Activated CD4-positive, alpha-beta memory T cell treated with anti-CD3 and anti-CD28 coated beads, Interleukin-2, amount 10 ng/mL, durations not matched to agents 7 days and 5 days (primary cell): ENCODE results near the gene APOE. TPM values are rescaled to one million over a fixed set of nuclear protein-coding genes. Genes with fewer than 3 reads are reported as not detected.
"Not testable (repeated sequence)": the region's sequence is repeated elsewhere in the genome, so short reads cannot be mapped to it uniquely, and the experiment has no call there.

ENCODE experiments used
- CTCF ChIA-PET: fragments of 350-600 bp; sonication (Branson Sonifier 250); formaldehyde crosslinking; loops from one replicate; lab custom pipeline; 2021; ENCODE audit warnings: antibody characterized with exemption, inconsistent platforms; lab: Charles Lee
- POLR2A ChIA-PET: fragments of 350-600 bp; sonication (Branson Sonifier 250); formaldehyde crosslinking; loops from one replicate; lab custom pipeline; 2021; ENCODE audit warnings: antibody characterized with exemption; lab: Charles Lee
- DNase-seq: peaks from one replicate; pipeline ENCODE4 v3.0.0-alpha.2; 2020
- H3K27ac Mint-ChIP-seq: one replicate; pipeline ENCODE4 v1.8.0; 2021; ENCODE audit warnings: mild to moderate bottlenecking, mixed read lengths
- H3K27me3 Mint-ChIP-seq: one replicate; pipeline ENCODE4 v1.8.0; 2021; ENCODE audit warnings: mixed read lengths
- H3K36me3 Mint-ChIP-seq: one replicate; pipeline ENCODE4 v1.8.0; 2021; ENCODE audit warnings: low read depth, mixed read lengths
- H3K4me1 Mint-ChIP-seq: one replicate; pipeline ENCODE4 v1.8.0; 2021; ENCODE audit warnings: mixed read lengths
- H3K4me3 Mint-ChIP-seq: one replicate; pipeline ENCODE4 v1.8.0; 2021; ENCODE audit warnings: mild to moderate bottlenecking, mixed read lengths
- H3K9me3 Mint-ChIP-seq: one replicate; pipeline ENCODE4 v1.8.0; 2021; ENCODE audit warnings: mixed read lengths
- total RNA-seq, 2 experiments: library from RNA; stranded (reverse); gene quantifications; one replicate each; pipeline ENCODE4 v1.2.3, GENCODE V29; 2021

Gene APOE
- total RNA-seq, result not detected

DNA sequence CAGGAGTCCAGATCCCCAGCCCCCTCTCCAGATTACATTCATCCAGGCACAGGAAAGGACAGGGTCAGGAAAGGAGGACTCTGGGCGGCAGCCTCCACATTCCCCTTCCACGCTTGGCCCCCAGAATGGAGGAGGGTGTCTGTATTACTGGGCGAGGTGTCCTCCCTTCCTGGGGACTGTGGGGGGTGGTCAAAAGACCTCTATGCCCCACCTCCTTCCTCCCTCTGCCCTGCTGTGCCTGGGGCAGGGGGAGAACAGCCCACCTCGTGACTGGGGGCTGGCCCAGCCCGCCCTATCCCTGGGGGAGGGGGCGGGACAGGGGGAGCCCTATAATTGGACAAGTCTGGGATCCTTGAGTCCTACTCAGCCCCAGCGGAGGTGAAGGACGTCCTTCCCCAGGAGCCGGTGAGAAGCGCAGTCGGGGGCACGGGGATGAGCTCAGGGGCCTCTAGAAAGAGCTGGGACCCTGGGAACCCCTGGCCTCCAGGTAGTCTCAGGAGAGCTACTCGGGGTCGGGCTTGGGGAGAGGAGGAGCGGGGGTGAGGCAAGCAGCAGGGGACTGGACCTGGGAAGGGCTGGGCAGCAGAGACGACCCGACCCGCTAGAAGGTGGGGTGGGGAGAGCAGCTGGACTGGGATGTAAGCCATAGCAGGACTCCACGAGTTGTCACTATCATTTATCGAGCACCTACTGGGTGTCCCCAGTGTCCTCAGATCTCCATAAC, at the start of gene APOE:
TSS of gene APOE (plus strand) at position 360 of the 724 bp plus-strand sequence. CDS start 829 bp downstream, outside the sequence.
- peaks cover 13% of the 10 kb centered on the region for H3K36me3 Mint-ChIP-seq
- CTCF ChIA-PET, result interaction anchor here (0.7 to 3.1 kb wide), 3 partner anchors 10 to 47 kb away, joined by 3 to 13 read pairs (median 4); no protein-coding TSS in a partner anchor
- peaks cover 12% of the 10 kb centered on the region for H3K4me1 Mint-ChIP-seq
- H3K9me3 Mint-ChIP-seq, result no peaks in the 10 kb centered on the region
- no peak within 1 kb of the TSS for H3K4me3 Mint-ChIP-seq
- no peak within 1 kb of the TSS for H3K27ac Mint-ChIP-seq
- no peak for DNase-seq
- POLR2A ChIA-PET, result interaction anchor here (1.1 to 1.7 kb wide), 2 partner anchors 9 to 14 kb away, joined by 3 to 6 read pairs; no protein-coding TSS in a partner anchor
- H3K27me3 Mint-ChIP-seq, result peaks cover 15% of the 10 kb centered on the region

DNA sequence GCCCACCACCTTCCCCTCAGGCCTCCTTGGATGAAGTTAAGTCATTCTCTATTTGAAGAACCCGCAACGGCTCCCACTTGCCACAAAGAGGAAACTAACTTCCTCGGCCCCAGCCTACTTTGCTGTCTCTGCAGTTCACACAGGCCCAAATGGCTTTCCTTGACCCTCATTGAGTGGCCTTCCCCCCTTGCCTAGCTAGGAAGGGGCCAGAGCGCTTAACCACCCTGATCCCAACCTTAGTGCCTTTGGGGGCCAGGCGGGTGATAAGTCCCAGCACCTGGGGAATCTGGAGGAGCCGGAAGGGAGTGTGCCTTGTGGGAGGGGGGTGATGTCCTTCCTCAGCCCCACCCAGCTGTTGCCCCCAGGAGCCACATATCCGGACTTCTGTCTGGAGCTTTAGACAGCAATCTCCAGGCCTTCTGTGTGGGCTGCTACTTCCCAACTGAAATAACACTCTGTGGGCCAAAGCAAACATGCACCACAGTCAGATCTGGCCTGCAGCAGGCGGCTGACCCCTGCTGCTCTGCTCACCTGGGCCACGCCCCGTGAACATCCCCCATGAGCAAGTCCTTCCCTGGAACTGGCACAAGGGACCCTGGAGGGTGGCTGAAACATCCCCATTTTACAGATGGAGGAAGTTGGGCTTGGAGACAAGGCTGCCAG, 49.0 kb upstream of the APOE start:
- POLR2A ChIA-PET, result no interaction called here
- CTCF ChIA-PET, result interaction anchor here (1.0 kb wide), 1 partner anchor 73 kb away, joined by 3 read pairs; no protein-coding TSS in a partner anchor
- no peaks in the 10 kb centered on the region for H3K9me3 Mint-ChIP-seq
- no peak overlapping the region for H3K4me3 Mint-ChIP-seq
- DNase-seq, result no peak
- peaks cover 4% of the 10 kb centered on the region for H3K4me1 Mint-ChIP-seq
- no peaks in the 10 kb centered on the region for H3K36me3 Mint-ChIP-seq
- peaks cover 11% of the 10 kb centered on the region for H3K27me3 Mint-ChIP-seq
- H3K27ac Mint-ChIP-seq, result no peak overlapping the region

DNA sequence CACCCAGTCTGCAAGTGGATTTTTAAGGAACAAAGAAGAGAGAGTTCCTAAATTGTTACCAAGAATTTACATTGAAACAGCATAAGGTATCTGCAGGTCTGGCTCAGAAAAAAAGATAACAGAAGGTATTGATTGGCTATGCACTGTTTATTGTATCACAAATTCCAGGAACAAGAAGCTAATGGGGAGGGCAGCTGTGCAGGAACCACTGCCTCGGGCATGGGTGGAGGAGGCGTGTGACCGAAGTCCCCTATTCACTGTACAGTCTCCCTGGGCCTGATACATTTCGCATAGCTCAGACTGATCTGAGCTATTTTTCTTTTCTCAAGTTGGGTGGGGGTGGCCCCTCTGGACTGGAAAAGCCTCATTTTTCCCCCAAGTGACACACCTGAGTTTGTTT, 47.8 kb upstream of the APOE start:
- H3K9me3 Mint-ChIP-seq, result no peaks in the 10 kb centered on the region
- no peaks in the 10 kb centered on the region for H3K36me3 Mint-ChIP-seq
- ChIA-PET CTCF (interaction anchor here (1.0 to 1.1 kb wide), 2 partner anchors 12 to 74 kb away, joined by 3 read pairs; partner anchors contain the start of gene NECTIN2), POLR2A (no interaction called here)
- no peak overlapping the region for H3K27ac Mint-ChIP-seq
- no peak for DNase-seq
- peaks cover 5% of the 10 kb centered on the region for H3K27me3 Mint-ChIP-seq
- peaks cover 4% of the 10 kb centered on the region for H3K4me1 Mint-ChIP-seq
- H3K4me3 Mint-ChIP-seq, result no peak overlapping the region

DNA sequence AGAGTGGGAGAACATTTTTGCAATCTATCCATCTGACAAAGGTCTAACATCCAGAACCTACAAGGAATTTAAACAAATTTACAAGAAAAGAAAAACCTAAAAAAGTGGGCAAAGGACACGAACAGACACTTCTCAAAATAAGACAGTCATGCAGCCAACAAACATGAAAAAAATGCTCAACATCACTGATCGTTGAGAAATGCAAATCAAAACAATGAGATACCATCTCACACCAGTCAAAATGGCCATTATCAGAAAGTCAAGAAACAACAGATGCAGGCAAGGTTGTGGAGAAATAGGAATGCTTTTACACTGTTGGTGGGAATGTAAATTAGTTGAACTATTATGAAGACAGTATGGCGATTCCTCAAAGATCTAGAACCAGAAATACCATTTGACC, 44.0 kb upstream of the APOE start:
- H3K9me3 Mint-ChIP-seq, H3K27ac Mint-ChIP-seq, H3K27me3 Mint-ChIP-seq: not testable (repeated sequence)

DNA sequence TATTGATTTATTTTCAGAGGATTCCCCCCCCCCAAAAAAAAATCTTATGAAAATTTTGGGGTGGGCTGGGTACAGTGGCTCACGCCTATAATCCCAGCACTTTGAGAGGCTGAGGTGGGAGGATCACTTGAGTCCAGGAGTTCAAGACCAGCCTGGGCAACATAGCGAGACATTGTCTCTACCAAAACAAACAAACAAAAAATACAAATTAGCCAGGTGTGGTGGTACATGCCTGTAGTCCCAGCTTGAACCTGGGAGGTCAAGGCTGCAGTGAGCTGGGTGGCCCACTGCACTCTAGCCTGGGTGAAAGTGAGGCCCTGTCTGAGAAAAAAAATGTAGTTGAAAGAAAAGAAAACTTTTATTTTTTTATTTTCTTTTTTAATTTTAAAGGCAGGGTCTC, 41.6 kb upstream of the APOE start:
- Mint-ChIP-seq H3K27me3 (no peaks in the 10 kb centered on the region), H3K4me1 (no peaks in the 10 kb centered on the region), H3K36me3 (no peaks in the 10 kb centered on the region), H3K4me3 (no peak overlapping the region), H3K9me3 (no peaks in the 10 kb centered on the region), H3K27ac (no peak overlapping the region)
- ChIA-PET POLR2A (no interaction called here), CTCF (no interaction called here)
- no peak for DNase-seq

More for the DNA sequence above, 44.0 kb upstream of the APOE start:
- H3K4me3 Mint-ChIP-seq, DNase-seq, POLR2A ChIA-PET, H3K36me3 Mint-ChIP-seq, H3K4me1 Mint-ChIP-seq, CTCF ChIA-PET: not testable (repeated sequence)

DNA sequence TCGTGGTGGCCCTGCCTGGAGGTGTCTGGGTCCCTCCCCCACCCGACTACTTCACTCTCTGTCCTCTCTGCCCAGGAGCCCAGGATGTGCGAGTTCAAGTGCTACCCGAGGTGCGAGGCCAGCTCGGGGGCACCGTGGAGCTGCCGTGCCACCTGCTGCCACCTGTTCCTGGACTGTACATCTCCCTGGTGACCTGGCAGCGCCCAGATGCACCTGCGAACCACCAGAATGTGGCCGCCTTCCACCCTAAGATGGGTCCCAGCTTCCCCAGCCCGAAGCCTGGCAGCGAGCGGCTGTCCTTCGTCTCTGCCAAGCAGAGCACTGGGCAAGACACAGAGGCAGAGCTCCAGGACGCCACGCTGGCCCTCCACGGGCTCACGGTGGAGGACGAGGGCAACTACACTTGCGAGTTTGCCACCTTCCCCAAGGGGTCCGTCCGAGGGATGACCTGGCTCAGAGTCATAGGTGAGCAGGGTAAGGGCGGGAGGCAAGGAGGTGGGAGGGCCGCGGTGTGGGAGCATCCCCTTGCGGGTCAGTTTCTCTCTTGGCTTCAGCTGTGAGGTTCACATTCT, 40.3 kb upstream of the APOE start:
- ChIA-PET POLR2A (no interaction called here), CTCF (no interaction called here)
- no peaks in the 10 kb centered on the region for H3K9me3 Mint-ChIP-seq
- no peaks in the 10 kb centered on the region for H3K4me1 Mint-ChIP-seq
- no peak overlapping the region for H3K4me3 Mint-ChIP-seq
- H3K27ac Mint-ChIP-seq, result no peak overlapping the region
- no peaks in the 10 kb centered on the region for H3K27me3 Mint-ChIP-seq
- DNase-seq, result no peak
- H3K36me3 Mint-ChIP-seq, result no peaks in the 10 kb centered on the region

DNA sequence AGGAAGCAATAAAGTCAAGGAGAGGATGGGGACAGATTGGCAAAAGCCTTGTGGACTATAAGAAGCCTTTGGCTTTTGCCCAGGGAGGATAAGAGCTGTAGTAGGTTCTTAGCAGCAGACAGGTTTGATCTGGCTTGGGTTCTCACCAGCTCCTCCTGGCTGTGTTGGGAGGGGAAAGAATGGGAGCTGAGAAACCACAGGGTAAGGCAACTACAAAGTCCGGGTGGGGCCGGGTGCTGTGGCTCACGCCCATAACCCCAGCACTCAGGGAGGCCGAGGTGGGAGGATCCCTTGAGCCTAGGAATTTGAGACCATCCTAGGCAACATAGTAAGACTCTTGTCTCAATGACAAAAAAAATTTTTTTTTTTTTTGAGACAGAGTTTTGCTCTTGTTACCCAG, 38.9 kb upstream of the APOE start:
- Mint-ChIP-seq H3K9me3 (no peaks in the 10 kb centered on the region), H3K4me3 (no peak overlapping the region), H3K36me3 (no peaks in the 10 kb centered on the region), H3K27me3 (no peaks in the 10 kb centered on the region), H3K4me1 (no peaks in the 10 kb centered on the region), H3K27ac (no peak overlapping the region)
- no peak for DNase-seq
- CTCF ChIA-PET, result no interaction called here
- POLR2A ChIA-PET, result no interaction called here

DNA sequence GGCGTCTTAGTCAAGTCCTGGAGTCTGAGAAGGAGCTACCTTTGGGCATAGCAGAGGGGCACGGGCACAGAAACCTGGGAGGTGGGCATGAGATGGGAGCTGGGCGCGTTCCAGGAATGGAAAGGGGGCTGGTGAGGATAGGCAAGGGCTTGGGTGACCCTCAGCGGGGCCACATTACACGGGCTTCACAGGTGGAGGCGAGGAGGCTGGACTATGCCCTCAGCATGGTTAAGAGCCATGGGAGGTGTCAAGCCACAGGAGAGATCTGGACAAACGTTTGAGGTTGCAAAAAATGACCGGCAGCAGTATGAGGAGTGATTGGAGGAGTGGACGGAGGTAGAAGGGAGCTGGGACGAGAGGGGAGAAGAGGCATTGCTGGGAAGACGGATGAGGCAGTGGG, 38.0 kb upstream of the APOE start:
- DNase-seq, result no peak
- H3K4me3 Mint-ChIP-seq, result no peak overlapping the region
- ChIA-PET POLR2A (no interaction called here), CTCF (no interaction called here)
- H3K36me3 Mint-ChIP-seq, result no peaks in the 10 kb centered on the region
- H3K27me3 Mint-ChIP-seq, result no peaks in the 10 kb centered on the region
- H3K4me1 Mint-ChIP-seq, result no peaks in the 10 kb centered on the region
- H3K27ac Mint-ChIP-seq, result no peak overlapping the region
- no peaks in the 10 kb centered on the region for H3K9me3 Mint-ChIP-seq

DNA sequence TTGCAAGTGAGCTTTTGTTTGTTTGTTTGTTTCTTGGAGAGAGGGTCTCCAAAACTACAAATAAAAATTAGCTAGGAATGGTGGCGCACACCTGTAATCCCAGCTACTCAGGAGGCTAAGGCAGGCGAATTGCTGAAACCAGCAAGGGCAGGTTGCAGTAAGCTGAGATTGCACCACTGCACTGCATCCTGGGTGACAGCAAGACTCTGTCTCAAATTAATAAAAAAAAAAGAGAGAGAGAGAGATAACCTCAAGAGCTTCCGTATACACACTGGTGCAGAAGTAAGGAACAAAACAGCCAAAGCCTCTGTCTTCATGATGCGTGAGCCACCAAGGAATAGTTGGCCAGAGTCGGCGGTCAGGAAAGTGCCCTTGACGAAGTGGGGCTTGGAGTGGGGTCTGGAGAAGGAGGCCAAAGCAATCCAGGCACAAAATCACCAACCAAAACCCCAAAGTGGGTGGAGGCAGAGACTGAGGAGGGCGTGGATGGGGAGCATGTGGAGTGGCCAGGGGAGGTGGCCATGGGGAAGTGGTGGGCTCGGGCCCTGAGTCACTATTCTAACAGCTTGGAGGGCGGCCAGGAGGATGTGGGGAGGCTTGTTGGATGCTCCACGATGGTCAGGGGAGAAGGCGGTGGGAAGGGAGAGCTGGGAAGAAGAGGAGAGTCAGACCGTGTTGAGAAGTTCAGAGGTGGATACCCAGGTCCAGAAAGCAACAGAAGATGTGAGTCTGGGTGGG, 35.7 kb upstream of the APOE start:
- Mint-ChIP-seq H3K27ac (no peak overlapping the region), H3K4me1 (no peaks in the 10 kb centered on the region), H3K27me3 (no peaks in the 10 kb centered on the region), H3K4me3 (no peak overlapping the region), H3K9me3 (no peaks in the 10 kb centered on the region), H3K36me3 (no peaks in the 10 kb centered on the region)
- POLR2A ChIA-PET, result no interaction called here
- DNase-seq, result no peak
- CTCF ChIA-PET, result interaction anchor here (0.6 kb wide), 1 partner anchor 79 kb away, joined by 3 read pairs; no protein-coding TSS in a partner anchor

DNA sequence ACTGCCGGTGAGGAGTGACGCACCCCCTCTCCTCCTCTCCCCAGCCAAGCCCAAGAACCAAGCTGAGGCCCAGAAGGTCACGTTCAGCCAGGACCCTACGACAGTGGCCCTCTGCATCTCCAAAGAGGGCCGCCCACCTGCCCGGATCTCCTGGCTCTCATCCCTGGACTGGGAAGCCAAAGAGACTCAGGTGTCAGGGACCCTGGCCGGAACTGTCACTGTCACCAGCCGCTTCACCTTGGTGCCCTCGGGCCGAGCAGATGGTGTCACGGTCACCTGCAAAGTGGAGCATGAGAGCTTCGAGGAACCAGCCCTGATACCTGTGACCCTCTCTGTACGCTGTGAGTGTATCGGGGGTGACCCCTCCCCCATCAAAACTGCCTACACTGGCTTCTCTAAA, 33.8 kb upstream of the APOE start:
- POLR2A ChIA-PET, result interaction anchor here (1.0 kb wide), 1 partner anchor 18 kb away, joined by 3 read pairs; no protein-coding TSS in a partner anchor
- no peaks in the 10 kb centered on the region for H3K36me3 Mint-ChIP-seq
- H3K9me3 Mint-ChIP-seq, result no peaks in the 10 kb centered on the region
- no peak overlapping the region for H3K4me3 Mint-ChIP-seq
- no peak for DNase-seq
- CTCF ChIA-PET, result no interaction called here
- H3K27me3 Mint-ChIP-seq, result no peaks in the 10 kb centered on the region
- H3K27ac Mint-ChIP-seq, result no peak overlapping the region
- H3K4me1 Mint-ChIP-seq, result no peaks in the 10 kb centered on the region

DNA sequence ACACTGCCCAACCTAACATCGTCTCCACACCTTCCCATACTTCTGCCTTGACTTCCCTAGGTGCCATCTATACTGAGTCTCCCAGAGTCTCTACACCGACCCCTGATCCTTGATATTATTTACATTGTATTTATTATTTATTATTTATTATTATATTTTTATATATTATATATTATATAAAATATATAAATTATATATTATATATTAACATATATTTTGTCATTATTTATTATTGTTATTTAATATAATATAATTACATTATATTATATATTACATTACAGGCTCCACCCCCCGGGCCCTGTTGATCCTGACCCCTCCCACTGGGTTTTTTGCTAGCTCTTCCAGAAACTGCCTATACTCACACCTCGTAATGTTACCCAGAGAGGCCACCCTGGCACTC, 32.9 kb upstream of the APOE start:
- peaks cover 4% of the 10 kb centered on the region for H3K4me1 Mint-ChIP-seq
- ChIA-PET POLR2A (interaction anchor here (1.0 kb wide), 1 partner anchor 17 kb away, joined by 3 read pairs; no protein-coding TSS in a partner anchor), CTCF (interaction anchor here (0.5 kb wide), 1 partner anchor 290 kb away, joined by 5 read pairs; no protein-coding TSS in a partner anchor)
- H3K36me3 Mint-ChIP-seq, result no peaks in the 10 kb centered on the region
- H3K27ac Mint-ChIP-seq, result no peak overlapping the region
- no peaks in the 10 kb centered on the region for H3K27me3 Mint-ChIP-seq
- DNase-seq, result no peak
- H3K4me3 Mint-ChIP-seq, result no peak overlapping the region
- H3K9me3 Mint-ChIP-seq, result no peaks in the 10 kb centered on the region

DNA sequence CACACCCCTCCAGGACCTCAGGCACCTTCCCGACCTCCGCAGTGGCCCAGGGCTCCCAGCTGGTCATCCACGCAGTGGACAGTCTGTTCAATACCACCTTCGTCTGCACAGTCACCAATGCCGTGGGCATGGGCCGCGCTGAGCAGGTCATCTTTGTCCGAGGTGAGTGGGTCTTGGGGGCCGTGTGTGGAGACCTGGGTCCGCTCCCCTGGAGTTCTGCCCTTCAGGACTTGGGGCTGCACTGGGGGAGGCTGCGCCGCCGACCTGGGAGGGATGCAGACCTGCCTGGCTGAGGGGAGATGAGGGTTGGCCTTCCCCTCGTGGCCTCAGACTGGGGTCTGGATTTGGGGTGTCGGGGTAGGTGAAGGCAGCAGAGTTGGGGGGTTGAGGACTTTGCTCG, 31.3 kb upstream of the APOE start:
- ChIA-PET POLR2A (no interaction called here), CTCF (no interaction called here)
- no peaks in the 10 kb centered on the region for H3K9me3 Mint-ChIP-seq
- no peaks in the 10 kb centered on the region for H3K36me3 Mint-ChIP-seq
- H3K4me3 Mint-ChIP-seq, result no peak overlapping the region
- no peaks in the 10 kb centered on the region for H3K27me3 Mint-ChIP-seq
- peaks cover 4% of the 10 kb centered on the region for H3K4me1 Mint-ChIP-seq
- no peak for DNase-seq
- H3K27ac Mint-ChIP-seq, result no peak overlapping the region
